T-cell (primary cell): Measurements from ENCODE around the gene CACNA2D4. TPM values are rescaled to one million over a fixed set of nuclear protein-coding genes. Genes with fewer than 3 reads are reported as not detected.

ENCODE experiments used
- ATAC-seq, 4 experiments: fragments of 200-7000 bp in 3 of 4; fragments of 150-1000 bp in 1 of 4; cut with Tn5 transposase; replicated peaks in 1 of 4; 1 replicate in 3 of 4; 2 replicates in 1 of 4; pipeline ENCODE4 v1.10.0; 2021; ENCODE audit warnings: moderate library complexity in 3 of 4, mild to moderate bottlenecking in 2 of 4, moderate number of reproducible peaks in 1 of 4
- CTCF ChIA-PET, 2 donors: fragments of 300-600 bp; sonication (Branson Sonifier 250); formaldehyde crosslinking; loops; one replicate each; lab custom pipeline; 2022; ENCODE audit warnings: antibody characterized with exemption in 2 of 2; lab: Charles Lee
- POLR2A ChIA-PET, 2 donors: fragments of 300-600 bp; sonication (Branson Sonifier 250); formaldehyde crosslinking; loops; one replicate each; lab custom pipeline; 2022; ENCODE audit warnings: antibody characterized with exemption in 2 of 2; lab: Charles Lee
- DNase-seq, 35 experiments: peaks; one replicate each; pipeline versions ENCODE4 v3.0.0 to v3.0.0-alpha.2; 2013 to 2023
- H3K27ac ChIP-seq: one replicate; pipeline ENCODE4 v1.5.1; 2013; ENCODE audit warnings: low read length
- H3K27me3 ChIP-seq, 2 experiments: replicated peaks in 1 of 2; 1 replicate in 1 of 2; 2 replicates in 1 of 2; pipeline versions ENCODE4 v1.6.1 to v1.7.0; 2013; ENCODE audit warnings: low read length in 1 of 2, mixed read lengths in 1 of 2; ENCODE audit not compliant: control insufficient read depth in 2 of 2, insufficient read depth in 2 of 2; ENCODE audit errors: extremely low read depth in 1 of 2
- H3K36me3 ChIP-seq, 2 donors: 1 replicate in 1 of 2; 2 replicates in 1 of 2; pipeline versions ENCODE4 v1.6.1 to v1.7.0; 2013; ENCODE audit warnings: low read length in 1 of 2; ENCODE audit not compliant: control insufficient read depth in 2 of 2, insufficient read depth in 1 of 2; ENCODE audit errors: extremely low read depth in 1 of 2
- H3K4me1 ChIP-seq, 2 experiments: 1 replicate in 1 of 2; 2 replicates in 1 of 2; pipeline versions ENCODE4 v1.6.1 to v1.7.0; 2013; ENCODE audit warnings: low read length in 2 of 2, mixed read lengths in 1 of 2; ENCODE audit not compliant: insufficient read depth in 2 of 2, control insufficient read depth in 1 of 2; ENCODE audit errors: extremely low read depth in 1 of 2
- H3K4me3 ChIP-seq, 2 donors: 1 replicate in 1 of 2; 2 replicates in 1 of 2; pipeline versions ENCODE4 v1.5.1 to v1.7.0; 2013; ENCODE audit warnings: mild to moderate bottlenecking in 2 of 2, low read length in 1 of 2, moderate library complexity in 1 of 2; ENCODE audit not compliant: control insufficient read depth in 1 of 2; ENCODE audit errors: extremely low read depth in 1 of 2
- H3K9me3 ChIP-seq: 2 replicates; pipeline ENCODE4 v1.7.0; 2013
- H3K27ac Mint-ChIP-seq, 2 donors: one replicate each; pipeline ENCODE4 v1.8.0; 2020 to 2021; ENCODE audit warnings: mild to moderate bottlenecking in 2 of 2, mixed read lengths in 2 of 2
- H3K27me3 Mint-ChIP-seq, 2 donors: one replicate each; pipeline ENCODE4 v1.8.0; 2021 to 2022; ENCODE audit warnings: mixed read lengths in 2 of 2
- H3K36me3 Mint-ChIP-seq: one replicate; pipeline ENCODE4 v1.8.0; 2021; ENCODE audit warnings: mixed read lengths
- H3K4me1 Mint-ChIP-seq, 3 donors: one replicate each; pipeline ENCODE4 v1.8.0; 2020 to 2022; ENCODE audit warnings: mixed read lengths in 3 of 3, mild to moderate bottlenecking in 1 of 3
- H3K4me3 Mint-ChIP-seq, 3 donors: one replicate each; pipeline ENCODE4 v1.8.0; 2020 to 2022; ENCODE audit warnings: mild to moderate bottlenecking in 3 of 3, mixed read lengths in 3 of 3, moderate library complexity in 3 of 3
- H3K9me3 Mint-ChIP-seq, 3 donors: one replicate each; pipeline ENCODE4 v1.8.0; 2020 to 2022; ENCODE audit warnings: mixed read lengths in 3 of 3
- WGBS: methylation state at CpG from one replicate; pipeline ENCODE4 v1.1.5; 2013; ENCODE audit warnings: missing lambda C conversion rate; ENCODE audit not compliant: insufficient coverage; 5-methylcytosine and 5-hydroxymethylcytosine counted together
- total RNA-seq, 35 experiments: library from RNA in 6 of 35; stranded (reverse) in 6 of 35; fragments of 120-200 nt in 1 of 35; gene quantifications; one replicate each; pipeline versions ENCODE4 v1.2.1 to v1.2.4 and lab custom pipeline; 2013 to 2026

CACNA2D4 gene
- total RNA-seq, 5 donors from 2014 or later (not counting 1 experiment from before 2014, with no cell fraction given): 10.2 to 14.8 (median 12.1) TPM

- Histone ChIP-seq H3K4me1 (peaks cover 4 to 22% of the 10 kb centered on the region in 2 experiments), H3K9me3 (no peaks in the 10 kb centered on the region), H3K27ac (no peak overlapping the region), H3K36me3 (no peaks in the 10 kb centered on the region), H3K27me3 (peaks cover 0 to 33% of the 10 kb centered on the region in 2 experiments), H3K4me3 (no peak overlapping the region)
- 90% methylated on average over 6 of the region's 7 CpGs for WGBS
- DNase-seq (peak in 1 of 35 experiments; percentile 5), ATAC-seq (no peak)
- Mint-ChIP-seq H3K27me3 (peaks cover 1 to 4% of the 10 kb centered on the region in 2 donors), H3K36me3 (no peaks in the 10 kb centered on the region), H3K27ac (no peak overlapping the region), H3K4me1 (peaks cover 17 to 29% (median 19%) of the 10 kb centered on the region in 3 donors), H3K9me3 (no peaks in the 10 kb centered on the region), H3K4me3 (no peak overlapping the region)
- POLR2A ChIA-PET: no interaction called here
- CTCF ChIA-PET: no interaction called here
Measured at GRCh38 chr12:1926251-1926657, 7.8 kb upstream of the CACNA2D4 start.

- Histone ChIP-seq H3K27ac (no peak overlapping the region), H3K36me3 (no peaks in the 10 kb centered on the region), H3K27me3 (peaks cover 0 to 36% of the 10 kb centered on the region in 2 experiments), H3K4me3 (no peak overlapping the region), H3K9me3 (no peaks in the 10 kb centered on the region), H3K4me1 (peaks cover 4 to 20% of the 10 kb centered on the region in 2 experiments)
- ChIA-PET POLR2A (no interaction called here), CTCF (no interaction called here)
- Mint-ChIP-seq H3K9me3 (no peaks in the 10 kb centered on the region), H3K27ac (no peak overlapping the region), H3K4me3 (no peak overlapping the region), H3K4me1 (peaks cover 17 to 33% (median 19%) of the 10 kb centered on the region in 3 donors), H3K36me3 (no peaks in the 10 kb centered on the region), H3K27me3 (peaks cover 3 to 4% of the 10 kb centered on the region in 2 donors)
- ATAC-seq (no peak), DNase-seq (no peak)
- 79% methylated on average over 3 of the region's 3 CpGs for WGBS
Measured at GRCh38 chr12:1925684-1926006, 7.2 kb upstream of the CACNA2D4 start.

- no peaks in the 10 kb centered on the region for H3K9me3 Mint-ChIP-seq
- no peak overlapping the region for H3K4me3 Mint-ChIP-seq
- H3K9me3 ChIP-seq: no peaks in the 10 kb centered on the region
- H3K27me3 Mint-ChIP-seq: peaks cover 3 to 4% of the 10 kb centered on the region in 2 donors
- ATAC-seq (no peak), DNase-seq (peak in 1 of 35 experiments; percentile 16)
- H3K4me1 ChIP-seq: peaks cover 4 to 16% of the 10 kb centered on the region in 2 experiments
- ChIA-PET POLR2A (interaction anchor here in 1 of 2 donors (0.7 kb wide), 1 partner anchor 59 kb away, joined by 3 read pairs; no protein-coding TSS in a partner anchor), CTCF (interaction anchor here in 1 of 2 donors (0.7 kb wide), 1 partner anchor 134 kb away, joined by 7 read pairs; no protein-coding TSS in a partner anchor)
- peaks cover 16 to 31% (median 16%) of the 10 kb centered on the region in 3 donors for H3K4me1 Mint-ChIP-seq
- H3K27ac Mint-ChIP-seq: no peak overlapping the region
- H3K27ac ChIP-seq: no peak overlapping the region
- 51% methylated on average over 5 of the region's 7 CpGs for WGBS
- H3K36me3 Mint-ChIP-seq: no peaks in the 10 kb centered on the region
- no peaks in the 10 kb centered on the region for H3K36me3 ChIP-seq
- H3K27me3 ChIP-seq: peaks cover 0 to 36% of the 10 kb centered on the region in 2 experiments
- no peak overlapping the region for H3K4me3 ChIP-seq
Measured at GRCh38 chr12:1924996-1925683, 6.7 kb upstream of the CACNA2D4 start.

- POLR2A ChIA-PET: no interaction called here
- no peak overlapping the region for H3K4me3 ChIP-seq
- no peaks in the 10 kb centered on the region for H3K9me3 ChIP-seq
- Mint-ChIP-seq H3K36me3 (no peaks in the 10 kb centered on the region), H3K9me3 (no peaks in the 10 kb centered on the region), H3K4me1 (peaks cover 9 to 22% (median 12%) of the 10 kb centered on the region in 3 donors), H3K4me3 (no peak overlapping the region), H3K27me3 (peaks cover 3 to 4% of the 10 kb centered on the region in 2 donors), H3K27ac (no peak overlapping the region)
- H3K27me3 ChIP-seq: peaks cover 0 to 39% of the 10 kb centered on the region in 2 experiments
- no peaks in the 10 kb centered on the region for H3K36me3 ChIP-seq
- no peak for ATAC-seq
- no peak overlapping the region for H3K27ac ChIP-seq
- peak in 1 of 35 experiments; percentile 15 for DNase-seq
- peaks cover 4 to 13% of the 10 kb centered on the region in 2 experiments for H3K4me1 ChIP-seq
- WGBS: 91% methylated on average over 10 of the region's 12 CpGs
- CTCF ChIA-PET: no interaction called here
Measured at GRCh38 chr12:1922985-1923384, 4.5 kb upstream of the CACNA2D4 start.

GRCh38 chr12:1922075-1922709 lies 3.7 kb upstream of the CACNA2D4 start:
- ATAC-seq (no peak), DNase-seq (peak in 1 of 35 experiments; percentile 21)
- Histone ChIP-seq H3K27me3 (peaks cover 0 to 40% of the 10 kb centered on the region in 2 experiments), H3K4me3 (peak overlapping the region in 1 of 2 donors; percentile 4), H3K4me1 (peaks cover 5 to 17% of the 10 kb centered on the region in 2 experiments), H3K36me3 (no peaks in the 10 kb centered on the region), H3K9me3 (no peaks in the 10 kb centered on the region), H3K27ac (no peak overlapping the region)
- Mint-ChIP-seq H3K9me3 (no peaks in the 10 kb centered on the region), H3K4me3 (no peak overlapping the region), H3K27me3 (peaks cover 3 to 4% of the 10 kb centered on the region in 2 donors), H3K27ac (no peak overlapping the region), H3K4me1 (peaks cover 9 to 27% (median 18%) of the 10 kb centered on the region in 3 donors), H3K36me3 (no peaks in the 10 kb centered on the region)
- 16% methylated on average over 26 of the region's 40 CpGs for WGBS
- POLR2A ChIA-PET: interaction anchor here in 1 of 2 donors (0.7 kb wide), 1 partner anchor 11 kb away, joined by 3 read pairs; no protein-coding TSS in a partner anchor
- CTCF ChIA-PET: interaction anchor here in 1 of 2 donors (0.8 to 1.0 kb wide), 2 partner anchors 18 to 804 kb away, joined by 3 to 4 read pairs; no protein-coding TSS in a partner anchor

- H3K27me3 ChIP-seq: peaks cover 0 to 47% of the 10 kb centered on the region in 2 experiments
- no peak for ATAC-seq
- Mint-ChIP-seq H3K4me3 (no peak overlapping the region), H3K27ac (no peak overlapping the region), H3K36me3 (no peaks in the 10 kb centered on the region), H3K4me1 (peaks cover 15 to 38% (median 26%) of the 10 kb centered on the region in 3 donors), H3K9me3 (no peaks in the 10 kb centered on the region), H3K27me3 (peaks cover 4 to 10% of the 10 kb centered on the region in 2 donors)
- H3K9me3 ChIP-seq: no peaks in the 10 kb centered on the region
- POLR2A ChIA-PET: no interaction called here
- no peak overlapping the region for H3K27ac ChIP-seq
- 56% methylated on average over 8 of the region's 17 CpGs for WGBS
- H3K4me1 ChIP-seq: peaks cover 13 to 29% of the 10 kb centered on the region in 2 experiments
- CTCF ChIA-PET: interaction anchor here in 1 of 2 donors (0.8 kb wide), 1 partner anchor 19 kb away, joined by 3 read pairs; no protein-coding TSS in a partner anchor
- H3K4me3 ChIP-seq: peak overlapping the region in 1 of 2 donors; percentile 3
- peak in 3 of 35 experiments; percentile 12 to 24 (median 23) for DNase-seq
- no peaks in the 10 kb centered on the region for H3K36me3 ChIP-seq
Measured at GRCh38 chr12:1920971-1921370, 2.5 kb upstream of the CACNA2D4 start.
